ENCODE measurements around the gene SORCS2.

DNA sequence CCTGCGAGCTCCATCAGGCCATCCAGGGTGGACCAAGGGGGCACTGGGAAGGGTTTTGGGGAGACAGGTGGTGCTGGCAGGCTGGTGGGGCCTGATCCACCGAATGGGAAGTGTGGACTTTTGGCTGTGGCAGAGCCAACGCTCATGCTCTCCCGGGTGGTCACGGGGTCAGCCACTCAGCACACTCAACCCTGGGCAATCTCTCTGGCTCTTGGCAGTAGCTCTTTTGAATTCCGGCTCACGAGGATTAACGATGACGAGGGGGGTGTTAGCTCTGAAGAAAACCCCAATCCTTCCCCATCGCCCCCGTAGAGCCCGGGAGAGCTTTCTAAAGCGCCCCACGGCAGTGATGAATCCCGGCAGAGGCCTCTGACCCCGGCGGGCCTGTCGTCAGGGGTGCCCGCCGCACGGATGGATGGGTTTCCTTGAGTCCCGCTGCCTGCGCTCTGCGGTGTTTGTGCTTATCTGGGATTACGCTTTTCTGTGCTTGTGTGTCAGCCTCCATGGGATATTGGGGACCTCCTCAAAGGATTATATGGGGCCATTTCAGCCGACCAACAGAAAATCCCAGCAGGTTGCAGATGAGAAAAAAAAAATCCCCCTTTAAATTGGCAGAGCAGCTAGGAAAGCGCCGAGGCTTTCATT lies 399.2 kb downstream of the SORCS2 start:
- TF ChIP-seq POLR2AphosphoS5 (IDR thresholded peaks at IDR 0.05; ENCODE audit: low read depth, low read length) (no peak), TAF1 (IDR thresholded peaks at IDR 0.05; ENCODE audit: borderline replicate concordance, insufficient read depth, low read length) (no peak)
- TF ChIP-seq, protein P1, sequence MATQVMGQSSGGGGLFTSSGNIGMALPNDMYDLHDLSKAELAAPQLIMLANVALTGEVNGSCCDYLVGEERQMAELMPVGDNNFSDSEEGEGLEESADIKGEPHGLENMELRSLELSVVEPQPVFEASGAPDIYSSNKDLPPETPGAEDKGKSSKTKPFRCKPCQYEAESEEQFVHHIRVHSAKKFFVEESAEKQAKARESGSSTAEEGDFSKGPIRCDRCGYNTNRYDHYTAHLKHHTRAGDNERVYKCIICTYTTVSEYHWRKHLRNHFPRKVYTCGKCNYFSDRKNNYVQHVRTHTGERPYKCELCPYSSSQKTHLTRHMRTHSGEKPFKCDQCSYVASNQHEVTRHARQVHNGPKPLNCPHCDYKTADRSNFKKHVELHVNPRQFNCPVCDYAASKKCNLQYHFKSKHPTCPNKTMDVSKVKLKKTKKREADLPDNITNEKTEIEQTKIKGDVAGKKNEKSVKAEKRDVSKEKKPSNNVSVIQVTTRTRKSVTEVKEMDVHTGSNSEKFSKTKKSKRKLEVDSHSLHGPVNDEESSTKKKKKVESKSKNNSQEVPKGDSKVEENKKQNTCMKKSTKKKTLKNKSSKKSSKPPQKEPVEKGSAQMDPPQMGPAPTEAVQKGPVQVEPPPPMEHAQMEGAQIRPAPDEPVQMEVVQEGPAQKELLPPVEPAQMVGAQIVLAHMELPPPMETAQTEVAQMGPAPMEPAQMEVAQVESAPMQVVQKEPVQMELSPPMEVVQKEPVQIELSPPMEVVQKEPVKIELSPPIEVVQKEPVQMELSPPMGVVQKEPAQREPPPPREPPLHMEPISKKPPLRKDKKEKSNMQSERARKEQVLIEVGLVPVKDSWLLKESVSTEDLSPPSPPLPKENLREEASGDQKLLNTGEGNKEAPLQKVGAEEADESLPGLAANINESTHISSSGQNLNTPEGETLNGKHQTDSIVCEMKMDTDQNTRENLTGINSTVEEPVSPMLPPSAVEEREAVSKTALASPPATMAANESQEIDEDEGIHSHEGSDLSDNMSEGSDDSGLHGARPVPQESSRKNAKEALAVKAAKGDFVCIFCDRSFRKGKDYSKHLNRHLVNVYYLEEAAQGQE (IDR thresholded peaks at IDR 0.05; ENCODE audit: insufficient read depth in 1 of 2, low read depth in 2 of 2, low read length in 2 of 2): no peak

Data from PFSK-1 (cell line).